Stimulated activated naive CD8-positive, alpha-beta T cell treated with anti-CD3 and anti-CD28 coated beads, Interleukin-15, amount 100 ng/mL, for 72 hours (primary cell): ENCODE measurements around the gene PTPRT.
A peak's percentile ranks its signal among the peaks of the same experiment; 100 is the strongest.

Experiments
- ATAC-seq: fragments of 150-1000 bp; cut with Tn5 transposase; 2 replicates; pipeline ENCODE4 v1.10.0; 2021; ENCODE audit warnings: mild to moderate bottlenecking, moderate library complexity
- DNase-seq, 2 donors: peaks; one replicate each; pipeline ENCODE4 v3.0.0; 2021 to 2022
- H3K27ac Mint-ChIP-seq, 2 donors: one replicate each; pipeline ENCODE4 v1.8.0; 2022; ENCODE audit warnings: mild to moderate bottlenecking in 2 of 2, mixed read lengths in 2 of 2, moderate library complexity in 2 of 2
- H3K27me3 Mint-ChIP-seq: one replicate; pipeline ENCODE4 v1.8.0; 2022; ENCODE audit warnings: mixed read lengths
- H3K4me1 Mint-ChIP-seq: one replicate; pipeline ENCODE4 v1.8.0; 2022; ENCODE audit warnings: mild to moderate bottlenecking, mixed read lengths
- H3K4me3 Mint-ChIP-seq, 2 donors: one replicate each; pipeline ENCODE4 v1.8.0; 2022; ENCODE audit warnings: mild to moderate bottlenecking in 2 of 2, mixed read lengths in 2 of 2, moderate library complexity in 1 of 2
- H3K9me3 Mint-ChIP-seq, 2 donors: one replicate each; pipeline ENCODE4 v1.8.0; 2022; ENCODE audit warnings: mixed read lengths in 2 of 2

PTPRT gene

GRCh38 chr20:43191946-43192863, 2.5 kb upstream of the PTPRT start:
- Mint-ChIP-seq H3K4me3 (no peak overlapping the region), H3K4me1 (peaks cover 18% of the 10 kb centered on the region)
- DNase-seq = no peak

GRCh38 chr20:43191143-43191542, 1.4 kb upstream of the PTPRT start:
- no peak overlapping the region for H3K27ac Mint-ChIP-seq
- H3K4me1 Mint-ChIP-seq = peaks cover 18% of the 10 kb centered on the region
- no peaks in the 10 kb centered on the region for H3K9me3 Mint-ChIP-seq
- DNase-seq = no peak
- H3K4me3 Mint-ChIP-seq = no peak overlapping the region
- no peak for ATAC-seq
- H3K27me3 Mint-ChIP-seq = peaks cover 56% of the 10 kb centered on the region

More at GRCh38 chr20:43191946-43192863, 2.5 kb upstream of the PTPRT start:
- Mint-ChIP-seq H3K27me3 (peaks cover 45% of the 10 kb centered on the region), H3K27ac (no peak overlapping the region), H3K9me3 (no peaks in the 10 kb centered on the region)
- peak; percentile 58 for ATAC-seq

GRCh38 chr20:43190332-43190953, 737 bp upstream of the PTPRT start:
- Mint-ChIP-seq H3K4me3 (no peak overlapping the region), H3K27me3 (peaks cover 58% of the 10 kb centered on the region), H3K27ac (no peak overlapping the region), H3K9me3 (no peaks in the 10 kb centered on the region), H3K4me1 (peaks cover 18% of the 10 kb centered on the region)
- ATAC-seq (no peak), DNase-seq (no peak)

GRCh38 chr20:43188861-43189553, 699 bp downstream of the PTPRT start:
- ATAC-seq = no peak
- peaks cover 69% of the 10 kb centered on the region for H3K27me3 Mint-ChIP-seq
- H3K4me3 Mint-ChIP-seq = peak overlapping the region in 1 of 2 donors; percentile 21
- peaks cover 18% of the 10 kb centered on the region for H3K4me1 Mint-ChIP-seq
- H3K9me3 Mint-ChIP-seq = no peaks in the 10 kb centered on the region
- DNase-seq = no peak
- H3K27ac Mint-ChIP-seq = no peak overlapping the region

GRCh38 chr20:43188234-43188653, 1.5 kb downstream of the PTPRT start:
- DNase-seq = no peak
- H3K4me3 Mint-ChIP-seq = no peak overlapping the region
- ATAC-seq = no peak
- no peaks in the 10 kb centered on the region for H3K9me3 Mint-ChIP-seq
- H3K4me1 Mint-ChIP-seq = peaks cover 18% of the 10 kb centered on the region
- no peak overlapping the region for H3K27ac Mint-ChIP-seq
- peaks cover 69% of the 10 kb centered on the region for H3K27me3 Mint-ChIP-seq

- ATAC-seq = peak; percentile 43
- H3K4me3 Mint-ChIP-seq = no peak overlapping the region
- peaks cover 69% of the 10 kb centered on the region for H3K27me3 Mint-ChIP-seq
- no peak overlapping the region for H3K27ac Mint-ChIP-seq
- DNase-seq = peak; percentile 68 to 69
- H3K9me3 Mint-ChIP-seq = no peaks in the 10 kb centered on the region
- H3K4me1 Mint-ChIP-seq = peaks cover 18% of the 10 kb centered on the region
Observed at GRCh38 chr20:43187476-43188233, 2.1 kb downstream of the PTPRT start.

GRCh38 chr20:43186312-43186711, 3.4 kb downstream of the PTPRT start:
- ATAC-seq = no peak
- Mint-ChIP-seq H3K9me3 (no peaks in the 10 kb centered on the region), H3K27me3 (peaks cover 56% of the 10 kb centered on the region), H3K27ac (no peak overlapping the region), H3K4me3 (no peak overlapping the region), H3K4me1 (peaks cover 18% of the 10 kb centered on the region)
- no peak for DNase-seq

GRCh38 chr20:43185901-43186300, 3.8 kb downstream of the PTPRT start:
- no peak overlapping the region for H3K4me3 Mint-ChIP-seq
- DNase-seq = no peak
- no peaks in the 10 kb centered on the region for H3K9me3 Mint-ChIP-seq
- H3K4me1 Mint-ChIP-seq = peaks cover 18% of the 10 kb centered on the region
- H3K27me3 Mint-ChIP-seq = peaks cover 52% of the 10 kb centered on the region
- ATAC-seq = no peak
- no peak overlapping the region for H3K27ac Mint-ChIP-seq

- Mint-ChIP-seq H3K4me3 (no peak overlapping the region), H3K4me1 (peaks cover 7% of the 10 kb centered on the region), H3K27ac (peak overlapping the region in 1 of 2 donors; percentile 1), H3K9me3 (no peaks in the 10 kb centered on the region), H3K27me3 (peaks cover 37% of the 10 kb centered on the region)
- DNase-seq = no peak
- no peak for ATAC-seq
Observed at GRCh38 chr20:43183536-43184070, 6.1 kb downstream of the PTPRT start.

- Mint-ChIP-seq H3K27me3 (no peaks in the 10 kb centered on the region), H3K4me1 (no peaks in the 10 kb centered on the region), H3K9me3 (no peaks in the 10 kb centered on the region), H3K4me3 (no peak overlapping the region), H3K27ac (no peak overlapping the region)
- DNase-seq (no peak), ATAC-seq (no peak)
Observed at GRCh38 chr20:43178080-43178479, 11.6 kb downstream of the PTPRT start.

GRCh38 chr20:43176726-43177125, 13.0 kb downstream of the PTPRT start:
- Mint-ChIP-seq H3K27me3 (no peaks in the 10 kb centered on the region), H3K27ac (no peak overlapping the region), H3K9me3 (no peaks in the 10 kb centered on the region), H3K4me1 (no peaks in the 10 kb centered on the region), H3K4me3 (no peak overlapping the region)
- DNase-seq (no peak), ATAC-seq (no peak)

GRCh38 chr20:43171930-43172329, 17.8 kb downstream of the PTPRT start:
- ATAC-seq (no peak), DNase-seq (no peak)
- H3K27ac Mint-ChIP-seq = no peak overlapping the region
- no peaks in the 10 kb centered on the region for H3K9me3 Mint-ChIP-seq
- H3K4me3 Mint-ChIP-seq = no peak overlapping the region
- H3K4me1 Mint-ChIP-seq = no peaks in the 10 kb centered on the region
- H3K27me3 Mint-ChIP-seq = no peaks in the 10 kb centered on the region

- H3K4me3 Mint-ChIP-seq = no peak overlapping the region
- H3K27me3 Mint-ChIP-seq = no peaks in the 10 kb centered on the region
- ATAC-seq (no peak), DNase-seq (no peak)
- H3K9me3 Mint-ChIP-seq = no peaks in the 10 kb centered on the region
- H3K4me1 Mint-ChIP-seq = no peaks in the 10 kb centered on the region
- no peak overlapping the region for H3K27ac Mint-ChIP-seq
Observed at GRCh38 chr20:43170771-43171170, 18.9 kb downstream of the PTPRT start.

GRCh38 chr20:43167615-43168014, 22.1 kb downstream of the PTPRT start:
- DNase-seq = no peak
- Mint-ChIP-seq H3K27ac (no peak overlapping the region), H3K27me3 (no peaks in the 10 kb centered on the region), H3K4me3 (no peak overlapping the region), H3K9me3 (peaks cover 0 to 4% of the 10 kb centered on the region in 2 donors), H3K4me1 (no peaks in the 10 kb centered on the region)
- no peak for ATAC-seq

GRCh38 chr20:43167021-43167420, 22.7 kb downstream of the PTPRT start:
- Mint-ChIP-seq H3K4me1 (no peaks in the 10 kb centered on the region), H3K9me3 (peaks cover 0 to 6% of the 10 kb centered on the region in 2 donors), H3K4me3 (no peak overlapping the region), H3K27me3 (no peaks in the 10 kb centered on the region), H3K27ac (no peak overlapping the region)
- DNase-seq = no peak
- no peak for ATAC-seq
